HG03354 (cell line): ENCODE measurements around the gene SIN3A.
A peak's percentile ranks its signal among the peaks of the same experiment; 100 is the strongest.
"Not testable (repeated sequence)": the region's sequence is repeated elsewhere in the genome, so short reads cannot be mapped to it uniquely, and the experiment has no call there.

Experiments used
- ATAC-seq: cut with Tn5 transposase; IDR thresholded peaks from one replicate; pipeline ENCODE4 v1.9.1; 2021; ENCODE audit warnings: mild to moderate bottlenecking; ENCODE audit not compliant: unreplicated experiment, poor library complexity, severe bottlenecking

The SIN3A gene

DNA sequence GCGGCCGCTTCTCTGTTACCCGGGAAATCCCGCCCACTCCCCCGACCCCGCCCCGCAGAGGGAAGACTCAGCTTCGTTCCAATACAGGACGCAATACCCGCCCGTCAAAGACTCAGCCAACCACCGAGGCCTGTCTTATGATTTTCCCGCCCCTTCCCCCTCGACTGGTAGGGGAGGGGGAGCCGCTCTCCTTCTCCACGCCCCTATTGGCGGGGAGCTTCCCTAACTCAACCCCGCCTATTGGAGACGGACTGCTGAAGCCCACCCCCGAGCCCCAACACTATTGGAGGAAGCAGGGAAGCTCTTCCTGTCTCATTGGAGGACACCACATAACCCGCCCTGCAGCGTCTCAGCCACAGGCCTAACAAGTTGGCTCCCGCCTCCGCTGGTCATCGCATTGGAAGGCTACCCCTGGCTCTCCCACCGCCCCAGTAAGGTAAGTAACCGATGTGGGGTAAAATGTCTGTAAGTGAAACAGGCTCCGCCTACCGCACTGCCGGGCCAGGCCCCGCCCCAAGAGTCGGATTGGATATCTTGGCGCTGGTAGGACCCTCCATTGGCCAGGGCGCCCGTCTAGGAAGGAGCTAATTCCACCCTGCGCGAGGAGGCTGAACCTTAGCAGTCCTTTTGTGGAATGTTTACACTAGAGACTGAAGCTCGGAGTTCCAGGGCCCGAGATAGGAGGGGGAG is at the start of gene SIN3A:
Gene SIN3A (minus strand): TSS at position 17 of the 690 bp plus-strand sequence. CDS start 21,315 bp downstream, outside the sequence.
- peak; percentile 45 for ATAC-seq

DNA sequence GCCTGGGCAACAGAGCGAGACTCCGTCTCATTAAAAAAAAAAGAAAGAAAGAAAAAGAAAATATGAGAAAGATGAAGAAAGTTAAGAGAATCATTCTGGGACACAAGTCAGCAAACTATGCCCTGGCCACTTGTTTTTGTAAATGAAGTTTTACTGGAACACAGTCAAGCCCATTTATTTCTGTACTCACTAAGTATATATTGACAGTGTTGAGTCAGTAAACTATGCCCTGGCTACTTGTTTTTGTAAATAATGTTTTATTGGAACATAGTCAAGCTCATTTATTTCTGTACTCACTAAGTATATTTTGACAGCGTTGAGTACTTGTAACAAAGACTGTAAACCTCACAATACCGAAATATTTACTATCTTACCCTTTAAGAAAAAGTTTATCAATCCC is 42.2 kb upstream of the SIN3A start:
- ATAC-seq, result no peak

GRCh38 chr15:75483961-75484360 is 32.5 kb upstream of the SIN3A start:
- ATAC-seq, result no peak

DNA sequence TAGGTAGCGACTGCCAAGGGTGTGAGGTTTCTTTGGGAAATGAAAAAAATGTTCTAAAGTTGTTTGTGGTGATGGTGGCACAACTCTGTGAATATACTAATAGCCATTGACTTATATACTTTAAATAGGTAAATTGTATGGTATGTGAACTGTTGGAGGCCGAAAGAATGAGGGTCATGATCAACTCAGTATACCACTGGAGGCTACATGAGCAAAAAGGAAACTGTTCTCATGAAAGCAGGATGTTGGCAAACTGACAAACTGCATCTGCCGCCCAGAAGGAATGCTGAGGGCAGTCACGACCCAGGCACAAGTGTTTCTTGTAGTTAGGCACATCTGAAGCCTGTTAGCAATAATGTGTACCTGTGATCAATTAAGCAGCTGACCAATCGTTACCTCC is 32.1 kb upstream of the SIN3A start:
- not testable (repeated sequence) for ATAC-seq

DNA sequence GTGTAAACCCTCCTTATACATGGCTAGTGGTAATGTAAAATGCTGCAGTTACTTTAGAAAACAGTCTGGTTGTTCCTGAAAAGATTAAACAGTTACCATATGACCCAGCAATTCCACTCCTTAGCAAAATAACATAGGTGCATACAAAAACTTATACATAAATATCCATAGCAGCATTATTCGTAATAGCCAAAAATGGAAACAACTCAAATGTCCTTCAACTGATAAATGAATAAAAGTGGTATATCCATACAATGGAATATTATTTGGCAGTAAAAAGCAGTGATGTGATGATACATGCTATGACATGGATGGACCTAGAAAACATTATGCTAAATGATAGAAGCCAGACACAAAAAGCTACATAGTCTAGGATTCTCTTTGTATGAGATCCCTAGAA is 31.6 kb upstream of the SIN3A start:
- no peak for ATAC-seq

DNA sequence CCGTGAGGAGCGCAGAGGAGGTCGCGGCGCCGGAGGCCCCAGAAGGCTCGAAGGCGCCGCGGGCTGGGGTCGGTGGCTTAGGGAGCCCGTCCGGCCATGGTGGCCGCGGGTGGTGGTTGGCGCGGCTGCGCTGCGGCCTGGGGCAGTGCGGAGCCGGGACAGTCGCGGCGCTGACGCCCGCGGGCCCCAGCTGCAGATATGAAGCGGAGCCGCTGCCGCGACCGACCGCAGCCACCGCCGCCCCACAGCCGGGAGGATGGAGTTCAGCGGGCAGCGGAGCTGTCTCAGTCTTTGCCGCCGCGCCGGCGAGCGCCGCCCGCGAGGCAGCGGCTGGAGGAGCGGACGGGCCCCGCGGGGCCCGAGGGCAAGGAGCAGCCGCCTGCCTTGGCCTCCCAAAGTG is 29.0 kb upstream of the SIN3A start:
- ATAC-seq, result not testable (repeated sequence)

GRCh38 chr15:75479670-75480069 is 28.2 kb upstream of the SIN3A start:
- ATAC-seq, result no peak

- ATAC-seq, result not testable (repeated sequence)
Measured at GRCh38 chr15:75477094-75477493, 25.6 kb upstream of the SIN3A start.

DNA sequence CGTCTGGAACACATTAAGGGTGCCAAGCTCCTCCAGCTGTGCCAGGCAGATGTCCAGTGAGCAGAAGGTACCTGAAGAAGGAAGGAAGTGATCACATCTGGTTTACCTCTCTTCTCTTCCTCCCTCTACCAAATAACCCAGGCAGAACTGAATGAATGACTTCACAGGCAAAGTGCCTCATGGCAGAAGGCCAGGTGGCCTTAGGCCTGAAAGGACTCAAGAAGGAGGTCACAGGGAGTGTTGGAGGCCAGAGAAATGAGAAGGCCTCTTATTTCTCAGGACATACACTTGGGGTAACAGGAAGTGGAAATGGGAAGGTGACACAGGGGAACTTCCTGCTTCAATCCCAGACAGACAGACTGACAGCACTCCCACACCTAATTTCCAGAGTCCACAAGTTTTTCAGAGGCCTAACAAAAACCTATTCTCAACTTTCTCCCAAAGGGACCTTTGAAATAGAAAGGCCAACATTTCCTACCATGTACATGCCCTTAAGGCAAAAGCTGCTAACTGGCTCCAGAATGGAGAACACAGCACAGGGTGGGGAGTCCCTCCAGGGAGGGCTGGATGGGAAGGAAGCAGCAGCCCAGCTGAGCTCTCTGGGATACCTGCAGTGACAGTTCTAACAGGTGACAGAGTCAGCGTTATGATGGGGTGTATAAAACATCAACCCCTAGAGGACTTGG is 17.6 kb upstream of the SIN3A start:
- ATAC-seq, result no peak

DNA sequence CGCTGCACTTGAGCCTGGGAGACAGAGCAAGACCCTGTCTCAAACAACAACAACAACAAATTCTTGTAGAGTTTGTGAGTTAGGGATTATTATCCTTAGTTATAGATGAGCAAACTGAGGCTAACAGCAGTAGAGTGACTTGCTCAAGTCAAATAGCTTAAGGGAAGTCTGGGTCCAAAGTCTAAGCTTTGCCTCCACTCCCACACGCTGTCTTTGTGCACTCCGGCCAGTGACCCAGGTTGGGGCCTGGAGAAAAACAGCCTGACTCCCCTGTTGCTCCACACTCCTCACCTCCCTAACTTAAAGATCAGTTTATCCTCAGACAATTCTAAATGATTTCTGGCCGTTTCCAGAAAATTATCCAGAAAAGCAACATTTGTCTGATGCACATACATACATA is 9.2 kb upstream of the SIN3A start:
- ATAC-seq, result no peak

DNA sequence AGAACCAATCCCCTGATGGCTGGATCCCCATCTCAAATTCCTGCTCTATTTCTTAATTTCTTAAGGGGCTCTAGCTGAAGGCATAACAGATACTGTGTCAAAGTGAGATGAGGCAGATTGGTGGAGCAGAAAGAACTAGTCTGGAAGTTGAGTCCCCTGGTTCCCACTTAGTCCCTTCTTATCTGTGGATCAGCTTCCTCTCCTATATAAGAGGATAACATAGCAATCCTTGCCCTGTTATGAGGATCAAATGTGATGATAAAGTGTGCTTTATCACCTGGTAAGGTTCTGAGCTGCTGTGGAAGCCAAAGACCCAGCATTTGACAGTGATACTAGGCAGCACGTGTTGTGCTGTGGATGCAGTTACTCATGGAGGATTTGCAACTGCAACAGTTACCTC is 8.1 kb upstream of the SIN3A start:
- ATAC-seq, result no peak

- no peak for ATAC-seq
Measured at GRCh38 chr15:75456710-75457109, 5.2 kb upstream of the SIN3A start.

GRCh38 chr15:75455982-75456531 is 4.6 kb upstream of the SIN3A start:
- no peak for ATAC-seq

DNA sequence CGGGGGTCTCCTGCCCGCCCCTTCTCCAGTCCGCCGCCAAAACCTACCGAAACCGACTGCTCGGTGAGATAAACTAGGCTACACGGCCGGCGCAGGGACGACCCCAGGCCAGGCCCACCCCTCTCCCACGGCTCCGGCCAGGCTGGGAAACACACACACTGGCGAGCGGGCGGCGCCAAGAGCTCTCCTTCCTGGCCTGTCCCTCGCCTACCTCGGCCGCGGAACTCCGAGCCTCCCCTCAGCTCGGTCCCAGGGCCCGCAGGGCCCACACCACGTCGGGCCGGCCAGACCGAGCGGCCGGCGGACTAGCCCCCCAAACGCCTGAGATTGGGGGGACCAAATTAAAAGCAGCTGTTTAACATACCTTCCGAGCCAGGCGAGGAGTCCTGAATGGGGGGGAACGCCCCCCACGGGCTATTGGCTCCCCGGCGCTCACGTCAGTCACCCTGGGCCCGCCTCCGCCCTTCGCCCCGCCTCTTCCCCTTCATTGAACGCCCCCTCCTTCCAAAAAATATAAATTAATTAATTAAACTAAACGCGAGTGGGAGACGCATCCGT is 4.0 kb upstream of the SIN3A start:
- ATAC-seq, result no peak

GRCh38 chr15:75454471-75455378 is 3.2 kb upstream of the SIN3A start:
- ATAC-seq, result no peak

GRCh38 chr15:75453703-75454470 is 2.4 kb upstream of the SIN3A start:
- peak; percentile 39 for ATAC-seq

- ATAC-seq, result no peak
Measured at GRCh38 chr15:75452865-75453702, 1.6 kb upstream of the SIN3A start.

DNA sequence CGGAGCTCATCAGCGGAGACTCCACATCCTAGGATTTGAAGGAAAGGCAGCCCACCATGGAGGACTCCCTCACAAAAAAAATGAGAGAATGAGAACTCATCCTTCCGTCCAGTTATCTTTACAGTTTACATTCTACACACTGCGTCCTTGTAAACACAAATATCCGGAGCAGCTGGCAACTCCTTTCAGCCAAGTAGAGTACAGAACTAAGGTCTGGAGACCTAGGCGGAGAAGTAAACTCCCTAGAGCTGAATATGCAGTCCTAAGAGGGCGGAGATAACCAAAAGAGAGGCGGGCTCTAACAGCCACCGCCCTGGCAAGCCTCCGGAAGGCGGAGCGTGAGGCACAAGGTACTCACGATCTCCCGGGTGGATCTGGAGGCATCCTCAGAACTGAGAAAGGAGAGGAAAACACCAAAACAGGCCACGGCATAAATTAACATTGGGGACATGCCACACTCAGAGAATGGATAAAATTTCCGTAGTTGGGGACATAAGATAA is 924 bp upstream of the SIN3A start:
- peak; percentile 9 for ATAC-seq
